ENCODE results near the gene MUC4.
"Not testable (repeated sequence)": the region's sequence is repeated elsewhere in the genome, so short reads cannot be mapped to it uniquely, and the experiment has no call there.

Gene MUC4

DNA sequence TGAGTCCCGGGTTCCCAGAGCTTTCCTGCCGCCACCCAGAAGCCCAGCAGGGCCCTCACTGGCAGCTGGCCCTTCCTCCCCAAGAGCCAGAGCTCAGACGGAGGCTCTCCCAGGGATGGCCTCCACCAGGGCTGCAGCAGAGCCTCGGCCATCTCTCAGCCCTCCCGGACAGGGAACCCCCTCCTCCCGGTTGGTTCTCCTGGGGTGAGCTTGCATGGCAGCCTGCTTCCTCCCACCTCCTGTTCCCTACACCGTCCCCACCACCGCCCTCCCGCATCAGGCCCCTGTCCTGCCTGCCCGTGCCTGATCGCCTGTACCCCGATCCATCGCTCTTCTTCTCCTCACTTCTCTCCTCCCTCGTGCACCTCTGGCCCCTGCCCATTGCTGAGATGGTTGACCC is 24.1 kb upstream of the MUC4 start:
- no peak for DNase-seq (ENCODE audit: low read depth)

DNA sequence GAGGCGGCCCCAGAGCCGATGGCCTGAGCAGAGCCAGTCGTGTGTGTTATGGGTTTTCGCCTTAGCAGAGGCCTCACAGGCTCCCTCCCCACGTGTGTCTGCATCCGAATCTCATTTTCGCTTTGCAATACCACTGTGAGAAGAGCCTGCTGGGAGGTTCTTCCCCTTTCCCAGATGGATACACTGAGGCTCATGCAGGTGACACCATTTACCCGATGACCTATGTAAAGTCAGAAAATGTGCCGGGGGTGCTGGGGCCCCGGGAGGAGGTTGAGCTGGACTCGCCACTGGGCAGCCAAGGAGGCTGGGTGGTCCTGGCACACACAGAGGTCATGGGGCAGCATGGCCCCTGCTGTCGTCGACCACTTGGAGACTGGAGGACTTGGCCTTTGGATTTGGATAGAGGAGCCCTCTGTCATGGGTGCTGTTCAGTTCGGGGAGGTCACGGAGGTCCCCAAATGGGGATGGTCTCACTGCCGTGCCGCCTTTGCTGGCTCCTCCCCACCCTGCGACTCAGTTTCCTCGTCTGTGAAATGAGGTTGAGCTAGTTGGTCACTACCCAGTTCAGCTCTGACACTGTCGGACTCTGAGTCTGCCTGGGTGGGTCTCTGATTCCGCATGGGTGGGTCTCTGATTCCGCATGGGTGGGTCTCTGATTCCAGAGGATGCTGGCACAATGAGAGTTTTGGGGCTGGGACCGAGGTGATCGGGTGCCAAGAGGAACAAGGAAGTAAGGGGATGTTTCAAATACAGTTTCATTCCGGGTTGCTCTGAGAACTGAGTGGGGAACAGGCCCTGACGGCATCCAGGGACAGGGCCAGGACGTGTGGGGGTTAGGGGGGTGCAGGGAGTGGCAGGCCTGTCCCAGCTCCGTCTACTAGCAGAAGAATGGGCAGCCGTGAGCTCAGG is 23.2 kb upstream of the MUC4 start:
- DNase-seq (ENCODE audit: low read depth): no peak

DNA sequence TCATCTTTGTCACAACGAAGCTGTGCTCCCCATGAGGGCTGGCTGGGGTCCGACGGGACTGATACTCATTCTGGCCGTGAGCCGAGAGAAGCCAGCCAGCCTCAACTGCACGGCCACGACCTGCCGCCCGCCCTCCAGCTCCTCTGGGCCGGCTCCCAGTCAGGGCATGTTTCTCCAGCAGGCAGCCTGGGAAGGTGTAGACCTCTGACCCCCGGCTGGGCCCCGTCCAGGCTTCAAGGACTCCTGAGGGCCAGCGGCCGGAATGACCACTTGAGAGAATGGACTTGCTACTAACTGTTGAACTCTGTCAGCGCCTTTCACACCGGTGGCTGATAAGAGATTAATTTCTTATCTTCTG is 18.1 kb upstream of the MUC4 start:
- no peak for DNase-seq (ENCODE audit: low read depth)

DNA sequence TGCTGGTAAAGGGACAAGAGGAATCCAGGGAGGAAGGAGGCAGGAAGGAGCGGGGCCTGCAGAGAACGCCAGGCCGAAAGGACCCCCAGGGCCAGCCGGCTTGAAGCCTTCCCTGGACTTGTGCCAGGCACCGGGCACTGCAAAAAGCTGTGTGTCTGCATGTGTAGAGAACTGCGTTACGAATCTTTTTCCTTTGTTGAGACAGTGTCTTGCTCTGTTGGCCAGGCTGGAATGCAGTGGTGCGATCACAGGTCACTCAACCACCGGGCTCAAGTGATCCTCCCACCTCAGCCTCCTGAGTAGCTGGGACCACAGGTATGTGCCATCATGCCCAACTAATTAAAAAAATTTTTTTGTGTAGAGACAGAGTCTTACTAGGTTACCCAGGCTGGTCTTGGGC is 17.0 kb upstream of the MUC4 start:
- DNase-seq (ENCODE audit: low read depth): no peak

DNA sequence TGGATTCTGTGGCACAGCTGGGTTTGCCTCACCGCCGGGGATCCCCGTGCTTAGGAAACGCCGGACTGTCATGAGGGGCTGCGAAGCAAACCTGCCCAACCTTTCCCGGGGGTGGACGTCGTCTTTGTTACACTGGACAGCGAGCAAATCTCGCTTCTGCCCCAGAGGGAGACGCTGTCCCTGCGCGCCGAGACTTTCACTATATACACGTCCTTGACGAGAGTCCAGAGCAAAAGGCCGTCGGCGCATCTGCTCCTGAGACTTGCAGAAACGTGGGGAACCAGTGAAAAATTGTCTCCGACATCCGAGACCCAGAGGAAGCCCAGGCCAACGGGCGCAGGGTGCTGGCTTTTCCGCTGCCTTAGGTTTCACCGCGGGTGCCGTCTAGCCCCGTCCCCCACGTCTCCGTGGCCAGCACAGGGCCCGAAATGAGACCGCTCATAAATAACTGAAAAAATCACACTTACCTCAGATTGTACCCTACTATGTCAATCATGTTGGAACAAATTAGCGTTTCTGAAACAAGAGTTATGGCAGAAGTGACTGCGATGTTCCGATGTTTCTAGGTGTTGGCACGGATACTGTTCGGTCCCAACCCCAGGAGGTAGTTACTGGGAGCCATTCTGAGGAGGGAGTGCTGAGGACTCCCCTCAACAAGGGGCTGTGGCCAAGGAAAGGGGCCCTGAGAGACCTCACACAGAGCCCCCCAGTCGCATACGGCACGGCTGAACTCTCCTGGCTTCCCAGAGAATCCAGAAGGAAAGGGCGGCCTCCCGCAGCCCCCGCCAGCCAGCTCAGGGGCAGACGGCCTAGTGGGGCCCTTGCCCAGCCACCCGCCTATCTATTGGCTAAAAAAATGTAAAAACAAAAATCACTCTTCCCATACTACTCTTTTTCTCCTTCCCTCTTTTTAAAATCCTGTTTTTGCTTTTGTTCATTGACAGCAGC is 14.4 kb upstream of the MUC4 start:
- DNase-seq (ENCODE audit: low read depth): no peak

DNA sequence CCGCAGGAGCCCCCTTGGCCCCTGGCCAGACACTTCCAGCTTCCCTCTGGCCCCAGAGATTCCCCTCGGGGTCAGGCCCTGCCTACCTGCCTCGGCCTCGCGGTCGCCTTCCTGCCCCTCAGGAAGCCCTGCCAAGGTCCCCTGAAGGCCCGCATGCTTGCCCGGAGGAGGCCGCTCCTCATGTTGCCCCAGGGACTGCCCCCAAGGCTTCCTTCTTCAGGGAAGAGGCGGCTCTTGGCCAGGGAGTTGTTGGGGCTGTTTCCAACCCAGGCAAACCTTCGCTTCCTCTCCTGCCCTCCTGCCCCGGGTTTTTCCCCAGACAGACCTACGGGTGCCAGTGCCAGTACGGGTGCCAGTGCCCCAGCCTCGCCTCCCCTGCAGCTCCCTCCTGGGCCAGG is 13.5 kb upstream of the MUC4 start:
- DNase-seq (ENCODE audit: low read depth): no peak

DNA sequence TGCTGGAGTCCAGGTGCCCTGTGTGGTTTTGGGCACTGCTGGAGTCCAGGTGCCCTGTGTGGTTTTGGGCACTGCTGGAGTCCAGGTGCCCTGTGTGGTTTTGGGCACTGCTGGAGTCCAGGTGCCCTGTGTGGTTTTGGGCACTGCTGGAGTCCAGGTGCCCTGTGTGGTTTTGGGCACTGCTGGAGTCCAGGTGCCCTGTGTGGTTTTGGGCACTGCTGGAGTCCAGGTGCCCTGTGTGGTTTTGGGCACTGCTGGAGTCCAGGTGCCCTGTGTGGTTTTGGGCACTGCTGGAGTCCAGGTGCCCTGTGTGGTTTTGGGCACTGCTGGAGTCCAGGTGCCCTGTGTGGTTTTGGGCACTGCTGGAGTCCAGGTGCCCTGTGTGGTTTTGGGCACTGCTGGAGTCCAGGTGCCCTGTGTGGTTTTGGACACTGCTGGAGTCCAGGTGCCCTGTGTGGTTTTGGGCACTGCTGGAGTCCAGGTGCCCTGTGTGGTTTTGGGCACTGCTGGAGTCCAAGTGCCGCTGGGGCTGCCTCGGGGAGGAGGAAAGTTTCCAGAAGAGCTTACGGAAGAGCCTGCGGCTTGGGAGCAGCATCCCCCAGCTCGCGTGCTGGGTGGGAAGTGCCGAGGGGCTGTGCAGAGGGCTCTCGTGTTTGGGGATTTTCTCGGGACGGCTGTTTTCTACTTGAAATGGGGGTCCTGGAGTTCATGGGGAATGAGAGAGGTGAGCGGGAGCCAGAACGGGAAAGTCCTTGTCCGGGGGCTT is 12.9 kb upstream of the MUC4 start:
- DNase-seq (ENCODE audit: low read depth): not testable (repeated sequence)

DNA sequence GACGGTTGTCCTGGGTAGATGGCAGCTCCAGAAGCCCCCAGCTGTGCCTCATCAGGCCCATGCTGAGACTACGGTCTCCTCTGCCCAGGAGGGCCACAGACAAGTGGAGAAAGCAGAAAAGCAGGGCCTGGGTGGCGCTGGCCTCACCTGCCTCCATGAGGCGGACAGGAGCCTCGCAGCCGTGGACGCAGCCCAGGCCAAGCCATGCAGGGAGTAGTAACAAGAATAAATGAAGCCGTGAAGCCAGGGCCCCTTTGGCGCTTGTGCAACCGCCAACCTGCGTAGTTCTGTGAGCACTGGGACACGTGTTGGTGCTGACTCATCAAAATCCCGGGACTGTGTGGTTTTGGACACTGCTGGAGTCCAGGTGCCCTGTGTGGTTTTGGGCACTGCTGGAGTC is 12.3 kb upstream of the MUC4 start:
- no peak for DNase-seq (ENCODE audit: low read depth)

DNA sequence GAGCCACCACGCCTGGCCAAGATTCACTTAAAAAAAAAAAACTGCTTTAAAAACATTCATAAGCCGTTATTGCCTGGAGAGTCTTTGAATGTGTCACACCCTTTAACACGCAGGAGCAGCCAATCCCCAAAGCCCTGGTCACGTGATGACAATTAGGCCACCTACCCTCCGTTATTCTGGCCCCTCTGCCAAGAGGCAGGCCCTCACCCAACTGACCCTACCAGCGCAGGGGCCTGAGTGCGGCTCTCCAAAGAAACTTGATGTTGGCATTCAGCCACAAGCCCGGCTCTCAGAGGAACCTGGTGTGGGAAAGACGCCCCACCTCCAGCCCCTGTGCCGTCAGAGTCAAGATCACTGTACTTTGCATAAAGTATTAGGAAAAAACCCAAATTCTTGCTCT is 11.6 kb upstream of the MUC4 start:
- no peak for DNase-seq (ENCODE audit: low read depth)

DNA sequence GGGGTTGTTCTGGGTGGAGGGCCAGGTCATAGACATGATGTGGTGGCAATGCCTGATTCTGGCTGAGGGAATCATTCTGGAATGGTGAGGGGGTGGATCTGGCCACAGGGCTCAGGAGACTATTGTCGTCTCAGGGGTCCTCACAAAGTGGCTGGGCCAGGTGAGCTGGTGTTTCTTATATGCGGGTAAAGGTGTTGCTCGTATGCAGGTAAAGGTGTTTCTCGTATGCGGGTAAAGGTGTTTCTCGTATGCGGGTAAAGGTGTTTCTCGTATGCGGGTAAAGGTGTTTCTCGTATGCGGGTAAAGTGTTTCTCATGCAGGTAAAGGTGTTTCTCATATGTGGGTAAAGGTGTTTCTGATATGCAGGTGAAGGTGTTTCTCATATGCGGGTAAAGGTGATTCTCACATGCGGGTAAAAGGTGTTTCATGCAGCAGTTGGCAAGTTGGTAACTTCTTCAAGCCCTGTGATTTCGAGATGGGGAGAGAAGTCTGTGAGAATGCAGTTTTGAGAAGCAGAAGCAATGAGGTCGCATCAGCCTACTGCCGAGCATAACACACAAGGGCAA is 10.5 kb upstream of the MUC4 start:
- no peak for DNase-seq (ENCODE audit: low read depth)

DNA sequence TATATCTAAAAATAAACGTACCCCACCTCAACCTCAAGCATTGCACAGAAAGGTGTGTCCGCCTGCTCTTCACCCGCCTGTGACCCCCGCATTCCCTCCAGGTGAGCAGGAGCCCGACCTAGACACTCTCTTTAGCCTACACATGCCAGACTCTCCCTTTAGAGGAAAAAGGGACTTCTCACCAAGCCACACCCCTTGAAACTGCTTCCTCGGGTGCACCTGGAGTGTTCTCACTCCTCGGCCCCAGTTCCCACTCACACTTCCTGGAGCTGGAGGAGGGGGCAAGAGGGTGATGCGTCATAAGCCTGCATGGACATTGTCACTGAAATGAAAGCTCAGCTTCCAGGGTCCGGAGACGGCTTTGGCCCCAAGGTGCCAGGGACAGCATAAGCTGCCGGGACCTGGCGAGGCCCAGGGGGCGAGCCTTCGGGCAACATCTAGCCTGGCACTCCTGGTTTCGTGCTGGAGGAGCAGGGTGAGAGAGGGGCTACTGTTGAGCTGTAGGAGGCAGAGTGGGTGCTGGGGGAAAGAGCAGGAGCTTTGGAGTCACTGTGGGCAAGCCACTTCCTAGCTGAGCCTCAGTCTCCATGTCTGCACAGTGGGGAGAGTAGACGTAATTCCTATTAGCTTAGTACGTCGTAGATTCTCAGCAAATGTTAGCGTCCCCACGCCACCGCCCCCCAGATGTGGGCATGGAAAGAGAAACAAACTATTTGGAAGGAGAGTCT is 9.8 kb upstream of the MUC4 start:
- no peak for DNase-seq (ENCODE audit: low read depth)

DNA sequence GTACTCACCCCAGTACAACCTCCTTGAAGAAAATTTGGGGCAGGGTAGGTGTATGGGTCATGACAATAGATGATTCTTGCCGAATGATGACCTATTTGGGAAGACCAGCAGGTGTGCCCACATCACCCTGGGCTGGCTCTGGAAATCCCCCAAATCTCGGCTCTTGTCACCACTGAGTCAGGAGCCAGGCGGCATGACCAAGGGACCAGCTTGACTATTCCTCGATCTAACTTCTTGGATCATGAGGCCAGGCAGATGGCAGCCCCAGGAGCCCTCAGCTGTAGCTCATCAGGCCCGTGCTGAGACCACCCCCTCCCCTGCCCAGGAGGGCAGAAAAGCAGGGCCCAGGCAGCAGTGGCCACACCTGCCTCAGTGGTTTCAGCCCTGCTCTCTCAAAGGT is 9.2 kb upstream of the MUC4 start:
- DNase-seq (ENCODE audit: low read depth): no peak

DNA sequence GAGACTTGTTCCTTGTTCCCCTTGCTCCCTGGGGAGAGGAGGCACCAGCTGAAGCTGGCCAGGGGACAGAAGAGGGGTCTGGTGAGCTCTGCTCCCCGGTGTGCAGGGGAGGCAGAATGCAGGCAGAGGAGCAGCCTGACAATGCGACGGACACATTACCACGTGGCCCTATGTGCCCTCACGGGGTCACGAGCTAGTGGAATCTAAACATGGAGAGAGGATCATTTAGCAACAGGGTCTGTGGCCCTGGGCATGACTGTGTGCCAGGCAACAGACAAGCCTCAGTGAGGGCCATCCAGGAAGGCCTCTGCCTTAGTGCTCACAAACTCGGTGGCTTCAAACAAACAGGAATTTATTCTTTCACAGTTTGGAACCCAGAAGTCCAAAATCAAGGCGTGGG is 8.5 kb upstream of the MUC4 start:
- no peak for DNase-seq (ENCODE audit: low read depth)

DNA sequence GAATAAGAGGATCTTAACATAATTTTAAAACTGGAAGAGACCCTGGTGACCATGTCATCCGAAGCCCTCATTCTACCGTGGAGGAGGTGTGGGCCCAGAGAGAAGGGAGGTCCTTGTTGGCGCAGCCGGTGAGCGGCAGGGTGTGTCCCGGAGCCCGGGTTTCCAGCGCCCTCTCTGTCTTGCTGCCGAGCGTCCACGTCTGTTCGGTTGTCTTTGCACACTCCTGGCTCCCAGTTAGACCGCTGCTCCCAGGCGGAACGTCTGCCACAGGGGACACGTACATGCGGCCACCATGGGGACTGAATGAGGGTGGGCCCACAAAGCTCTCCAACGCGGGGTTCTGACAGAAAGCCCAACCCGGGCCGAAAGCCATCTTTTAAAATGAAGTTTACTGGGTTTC is 6.6 kb upstream of the MUC4 start:
- no peak for DNase-seq (ENCODE audit: low read depth)

DNA sequence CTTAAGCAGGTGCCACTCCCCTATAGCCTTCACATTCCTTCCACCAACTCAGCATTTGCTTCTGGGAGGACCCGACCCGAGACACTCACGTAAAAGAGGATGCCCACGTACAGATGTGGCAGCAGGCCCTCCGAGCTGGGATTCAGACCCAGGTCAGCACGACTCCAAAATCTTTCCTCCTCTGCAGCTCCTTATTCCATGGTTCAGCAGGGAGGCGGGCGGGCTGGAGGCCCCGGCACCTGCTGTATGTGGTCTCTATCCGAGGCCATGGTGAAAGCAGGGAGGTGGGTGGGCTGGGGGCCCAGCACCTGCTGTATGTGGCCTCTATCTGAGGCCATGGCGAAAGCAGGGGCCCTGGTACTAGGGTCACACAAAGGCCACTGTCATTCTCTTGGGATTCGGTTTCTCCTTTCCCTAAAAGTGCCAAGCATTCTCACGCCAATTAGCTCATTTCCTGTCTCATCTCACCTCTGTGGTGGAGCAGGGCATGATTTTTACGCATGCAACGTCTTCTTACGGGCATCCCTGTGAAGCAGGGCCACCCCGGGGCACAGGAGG is 5.9 kb upstream of the MUC4 start:
- DNase-seq (ENCODE audit: low read depth): no peak

DNA sequence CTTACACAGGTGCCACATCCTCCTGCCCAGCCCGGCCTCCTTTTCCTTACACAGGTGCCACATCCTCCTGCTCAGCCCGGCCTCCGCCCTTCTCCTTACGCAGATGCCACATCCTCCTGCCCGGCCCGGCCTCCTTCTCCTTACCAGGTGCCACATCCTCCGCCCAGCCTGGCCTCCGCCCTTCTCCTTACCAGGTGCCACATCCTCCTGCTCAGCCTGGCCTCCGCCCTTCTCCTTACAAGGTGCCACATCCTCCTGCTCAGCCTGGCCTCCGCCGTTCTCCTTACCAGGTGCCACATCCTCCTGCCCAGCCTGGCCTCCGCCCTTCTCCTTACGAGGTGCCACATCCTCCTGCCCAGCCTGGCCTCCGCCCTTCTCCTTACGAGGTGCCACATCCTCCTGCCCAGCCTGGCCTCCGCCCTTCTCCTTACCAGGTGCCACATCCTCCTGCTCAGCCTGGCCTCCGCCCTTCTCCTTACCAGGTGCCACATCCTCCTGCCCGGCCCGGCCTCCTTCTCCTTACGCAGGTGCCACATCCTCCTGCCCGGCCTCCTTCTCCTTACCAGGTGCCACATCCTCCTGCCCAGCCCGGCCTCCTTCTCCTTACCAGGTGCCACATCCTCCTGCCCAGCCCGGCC is 4.7 kb upstream of the MUC4 start:
- DNase-seq (ENCODE audit: low read depth): not testable (repeated sequence)

DNA sequence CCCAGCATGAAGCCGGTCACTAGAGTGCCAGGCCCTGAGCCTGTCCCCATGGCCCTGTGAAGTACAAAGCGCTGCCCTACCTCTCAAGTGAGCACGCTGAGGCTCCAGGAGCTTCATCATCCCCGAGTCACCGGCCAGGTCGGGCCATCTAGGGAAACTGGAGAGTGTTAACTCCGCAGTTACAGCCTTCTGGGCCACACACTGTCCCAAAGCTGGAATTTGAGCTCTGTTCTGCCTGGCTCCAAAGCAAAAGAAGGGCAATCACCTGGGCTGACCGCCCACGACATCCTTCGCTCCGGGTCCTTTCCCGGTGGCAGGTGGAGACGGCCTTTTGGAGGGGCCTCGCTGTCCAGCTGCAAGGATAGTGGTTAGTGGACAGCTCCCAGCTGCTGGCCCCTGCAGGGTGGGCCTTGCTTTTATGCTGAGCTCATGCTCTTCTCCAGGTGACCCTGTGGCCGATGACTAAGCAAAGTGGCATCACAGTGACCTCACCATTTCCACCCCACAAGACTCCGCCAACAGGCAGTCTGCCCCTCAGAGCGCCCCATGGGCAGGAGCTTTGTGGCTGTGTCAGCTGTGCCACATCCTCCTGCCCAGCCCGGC is 3.5 kb upstream of the MUC4 start:
- no peak for DNase-seq (ENCODE audit: low read depth)

DNA sequence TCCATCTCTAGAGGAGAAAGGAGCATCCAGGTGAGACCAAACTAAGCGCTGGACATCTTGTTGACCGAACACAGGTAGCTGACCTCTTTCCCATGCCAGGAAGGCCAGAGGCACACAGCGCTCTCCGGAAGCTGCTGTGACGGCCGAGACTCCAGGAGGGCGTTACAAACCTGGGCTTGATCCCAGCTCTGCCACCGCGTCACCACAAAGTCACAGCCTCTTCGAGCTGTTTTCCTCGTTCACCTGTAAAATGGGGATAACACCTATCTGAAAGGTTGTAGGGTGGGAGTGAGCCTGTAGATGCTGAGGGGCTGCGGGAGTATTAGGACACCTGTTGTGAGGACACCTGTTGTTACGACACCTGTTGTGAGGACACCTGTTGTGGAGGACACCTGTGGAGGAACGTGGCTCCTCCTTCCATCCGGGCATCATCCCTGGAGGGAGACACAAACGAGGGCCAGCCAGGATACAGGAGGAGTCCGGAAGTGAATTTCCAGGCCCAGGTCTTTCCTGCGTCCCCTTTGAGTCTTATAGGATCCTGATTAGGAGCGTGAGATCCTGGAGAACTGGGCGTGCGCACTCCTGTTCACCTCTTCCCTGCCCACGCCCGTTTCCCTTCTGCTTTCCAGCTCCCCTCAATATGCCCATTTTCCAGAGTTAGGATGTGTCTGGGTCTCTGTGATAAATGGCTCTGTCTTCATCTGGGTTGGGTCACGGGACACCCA is 2.3 kb upstream of the MUC4 start:
- DNase-seq (ENCODE audit: low read depth): no peak

DNA sequence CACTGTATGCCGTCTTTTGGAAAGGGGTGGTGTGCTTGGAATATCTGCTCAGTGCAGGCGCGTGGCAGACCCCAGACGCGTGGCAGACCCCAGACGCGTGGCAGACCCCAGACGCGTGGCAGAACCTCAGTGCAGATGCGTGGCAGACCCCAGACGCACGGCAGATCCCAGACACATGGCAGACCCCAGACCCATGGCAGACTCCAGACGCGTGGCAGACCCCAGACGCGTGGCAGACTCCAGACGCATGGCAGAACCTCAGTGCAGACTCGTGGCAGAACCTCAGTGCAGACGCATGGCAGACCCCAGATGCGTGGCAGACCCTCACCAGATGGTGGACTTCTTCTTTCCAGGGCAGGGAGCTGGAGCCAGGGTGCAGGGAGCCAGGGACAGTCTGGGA is 637 bp upstream of the MUC4 start:
- no peak for DNase-seq (ENCODE audit: low read depth)

DNA sequence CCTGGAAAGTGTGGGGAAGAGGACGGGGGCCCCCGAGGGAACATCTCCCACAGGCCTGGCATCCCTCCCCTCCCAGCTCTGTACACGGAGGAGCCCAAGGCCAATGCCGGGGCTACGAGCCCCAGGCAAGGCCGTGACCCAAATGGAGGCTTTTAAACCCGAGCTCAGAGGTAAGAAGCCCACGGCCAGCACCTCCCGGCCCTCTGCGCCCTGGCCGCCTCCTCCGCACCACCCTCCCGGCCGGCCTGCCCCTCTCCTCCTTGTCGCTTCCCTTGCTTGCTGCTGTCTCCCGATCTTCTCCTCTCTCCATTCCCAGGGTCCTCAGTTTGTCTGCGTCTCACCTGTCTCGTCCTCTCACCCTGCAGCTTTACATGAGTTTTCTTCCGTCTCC is 1.3 kb downstream of the MUC4 start:
- no peak for DNase-seq (ENCODE audit: low read depth)
